Kidney (tissue), 14 donors: ENCODE results near the gene AGBL4. TPM values are rescaled to one million over a fixed set of nuclear protein-coding genes. Genes with fewer than 3 reads are reported as not detected.

ENCODE experiments used
- DNase-seq, 5 donors: peaks; one replicate each; pipeline ENCODE4 v3.0.0-alpha.2; 2013 to 2020
- FAIRE-seq: peaks from 2 replicates; lab custom pipeline; 2012; peaks lifted over from hg19 to GRCh38; lab: Jason Lieb, UNC
- H3K27ac ChIP-seq, 2 donors: one replicate each; pipeline ENCODE4 v1.7.0; 2013; ENCODE audit warnings: low read depth in 2 of 2, low read length in 2 of 2, inconsistent platforms in 1 of 2
- H3K27me3 ChIP-seq: one replicate; pipeline ENCODE4 v1.7.1; 2013; ENCODE audit warnings: low read length, inconsistent platforms; ENCODE audit not compliant: control insufficient read depth, insufficient read depth
- H3K36me3 ChIP-seq, 3 donors: one replicate each; pipeline versions ENCODE4 v1.7.0 to v1.7.1; 2013; ENCODE audit warnings: low read length in 3 of 3, control low read depth in 1 of 3, inconsistent platforms in 1 of 3; ENCODE audit not compliant: insufficient read depth in 3 of 3, control insufficient read depth in 2 of 3
- H3K4me1 ChIP-seq, 3 donors: one replicate each; pipeline versions ENCODE4 v1.7.0 to v1.7.1; 2013; ENCODE audit warnings: low read length in 3 of 3, inconsistent platforms in 1 of 3, low read depth in 1 of 3; ENCODE audit not compliant: control insufficient read depth in 2 of 3, insufficient read depth in 2 of 3
- H3K4me3 ChIP-seq, 3 donors: one replicate each; pipeline versions ENCODE4 v1.7.0 to v1.8.1; 2013; ENCODE audit warnings: low read length in 3 of 3, control low read depth in 1 of 3, inconsistent platforms in 1 of 3
- H3K9ac ChIP-seq, 3 donors: one replicate each; pipeline versions ENCODE4 v1.7.0 to v1.7.1; 2013; ENCODE audit warnings: low read length in 3 of 3, control low read depth in 1 of 3, inconsistent platforms in 1 of 3
- H3K9me3 ChIP-seq, 3 donors: one replicate each; pipeline versions ENCODE4 v1.7.0 to v1.7.1; 2013; ENCODE audit warnings: low read length in 3 of 3, control low read depth in 1 of 3, inconsistent platforms in 1 of 3; ENCODE audit not compliant: control insufficient read depth in 2 of 3, insufficient read depth in 1 of 3
- intact Hi-C: fragments of 100-400 bp; cut with DNase I; formaldehyde crosslinking; loops from one replicate; pipeline ENCODE4 v1.11.1; 2022
- polyA plus RNA-seq: library from polyadenylated mRNA; stranded (reverse); fragments of 350-450 nt; fragmentation: Illumina TruSeq; extraction: RNeasy Lipid Tissue Mini Kit (QIAGEN cat#74804); gene quantifications from one replicate; pipeline ENCODE4 v1.2.3, GENCODE V29; 2014; ENCODE audit warnings: low read depth, low replicate concordance; ENCODE audit not compliant: insufficient read depth
- total RNA-seq: library from RNA; stranded (reverse); fragmentation: NEBNext Ultra II Directional; extraction: Animal tissue kit (Norgen Biotek cat#: 25700); gene quantifications from one replicate; pipeline ENCODE4 v1.2.1, GENCODE V29; 2021
- TF ChIP-seq, protein P1 (sequence below): IDR thresholded peaks from 3 replicates; pipeline ENCODE4 v1.5.1; 2012; ENCODE audit warnings: mild to moderate bottlenecking, moderate library complexity, borderline replicate concordance; ENCODE audit not compliant: insufficient read depth; ENCODE audit errors: extremely low read depth
- donor health status: control.
- donor health status: control.
- donor health status: control.
- donor health status: control.
- donor health status: control.
- donor health status: DM: yes; HTN: yes; CAD: no.
- donor health status: Normal renal cell carcinoma (clear cell type).

The AGBL4 gene
- total and polyA plus RNA-seq, 2 donors from 2014 or later: 1.5 to 2.7 TPM

DNA sequence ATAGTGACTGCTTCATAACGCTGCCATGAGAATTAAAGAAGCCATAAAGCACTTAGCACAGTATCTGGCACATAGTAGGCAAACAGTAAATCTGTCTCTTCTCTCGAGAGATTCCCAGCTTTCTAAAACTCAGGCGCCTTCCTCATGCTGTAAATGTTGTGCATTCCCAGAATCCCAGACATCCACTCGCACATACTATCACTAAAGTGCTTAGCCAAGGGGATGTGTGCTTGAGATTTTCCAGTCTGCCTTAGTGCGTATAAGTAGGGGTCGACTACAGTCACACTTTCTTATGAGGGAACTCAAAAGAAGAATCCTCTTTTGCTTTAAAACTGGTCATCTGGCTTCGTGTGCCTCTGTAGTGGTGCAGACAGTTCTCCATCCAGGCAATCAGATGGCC lies 1453.2 kb downstream of the AGBL4 start:
- DNase-seq (no peak), FAIRE-seq (no peak)
- no peak overlapping the region for H3K9ac ChIP-seq
- intact Hi-C loops: loop anchor here (10.0 kb wide), 1 partner anchor 124 kb away; no protein-coding TSS in a partner anchor
- H3K27ac ChIP-seq: no peak overlapping the region
- TF ChIP-seq, protein P1, sequence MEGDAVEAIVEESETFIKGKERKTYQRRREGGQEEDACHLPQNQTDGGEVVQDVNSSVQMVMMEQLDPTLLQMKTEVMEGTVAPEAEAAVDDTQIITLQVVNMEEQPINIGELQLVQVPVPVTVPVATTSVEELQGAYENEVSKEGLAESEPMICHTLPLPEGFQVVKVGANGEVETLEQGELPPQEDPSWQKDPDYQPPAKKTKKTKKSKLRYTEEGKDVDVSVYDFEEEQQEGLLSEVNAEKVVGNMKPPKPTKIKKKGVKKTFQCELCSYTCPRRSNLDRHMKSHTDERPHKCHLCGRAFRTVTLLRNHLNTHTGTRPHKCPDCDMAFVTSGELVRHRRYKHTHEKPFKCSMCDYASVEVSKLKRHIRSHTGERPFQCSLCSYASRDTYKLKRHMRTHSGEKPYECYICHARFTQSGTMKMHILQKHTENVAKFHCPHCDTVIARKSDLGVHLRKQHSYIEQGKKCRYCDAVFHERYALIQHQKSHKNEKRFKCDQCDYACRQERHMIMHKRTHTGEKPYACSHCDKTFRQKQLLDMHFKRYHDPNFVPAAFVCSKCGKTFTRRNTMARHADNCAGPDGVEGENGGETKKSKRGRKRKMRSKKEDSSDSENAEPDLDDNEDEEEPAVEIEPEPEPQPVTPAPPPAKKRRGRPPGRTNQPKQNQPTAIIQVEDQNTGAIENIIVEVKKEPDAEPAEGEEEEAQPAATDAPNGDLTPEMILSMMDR: no peak
- H3K4me3 ChIP-seq: no peak overlapping the region
- H3K4me1 ChIP-seq: no peaks in the 10 kb centered on the region
- H3K9me3 ChIP-seq: no peaks in the 10 kb centered on the region
- no peaks in the 10 kb centered on the region for H3K27me3 ChIP-seq
- no peaks in the 10 kb centered on the region for H3K36me3 ChIP-seq

DNA sequence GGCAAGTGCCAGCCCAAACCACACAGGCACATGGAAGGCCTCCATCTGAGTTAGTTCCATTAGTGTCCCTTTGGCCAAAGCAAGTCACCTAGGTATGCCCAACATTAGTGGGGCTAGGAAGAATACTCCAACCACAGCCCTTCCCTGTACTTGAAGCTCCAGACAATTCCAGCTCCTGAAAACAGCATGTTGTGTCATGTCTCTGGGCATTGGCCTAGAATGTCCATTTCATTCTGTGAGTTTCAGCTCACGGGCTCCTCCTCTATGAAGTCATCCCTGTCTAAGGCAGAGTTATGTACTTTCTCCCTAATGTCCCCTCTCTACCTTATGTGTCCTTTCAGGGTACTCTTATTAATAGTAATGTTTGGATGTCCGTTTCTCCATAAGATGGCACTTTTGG lies 1455.3 kb downstream of the AGBL4 start:
- no peaks in the 10 kb centered on the region for H3K4me1 ChIP-seq
- no peak overlapping the region for H3K9ac ChIP-seq
- no peak for FAIRE-seq
- intact Hi-C loops: no loop called here
- H3K4me3 ChIP-seq: no peak overlapping the region
- H3K27ac ChIP-seq: no peak overlapping the region
- H3K27me3 ChIP-seq: no peaks in the 10 kb centered on the region
- no peak for DNase-seq
- TF ChIP-seq, protein P1: no peak
- no peaks in the 10 kb centered on the region for H3K9me3 ChIP-seq
- H3K36me3 ChIP-seq: no peaks in the 10 kb centered on the region

DNA sequence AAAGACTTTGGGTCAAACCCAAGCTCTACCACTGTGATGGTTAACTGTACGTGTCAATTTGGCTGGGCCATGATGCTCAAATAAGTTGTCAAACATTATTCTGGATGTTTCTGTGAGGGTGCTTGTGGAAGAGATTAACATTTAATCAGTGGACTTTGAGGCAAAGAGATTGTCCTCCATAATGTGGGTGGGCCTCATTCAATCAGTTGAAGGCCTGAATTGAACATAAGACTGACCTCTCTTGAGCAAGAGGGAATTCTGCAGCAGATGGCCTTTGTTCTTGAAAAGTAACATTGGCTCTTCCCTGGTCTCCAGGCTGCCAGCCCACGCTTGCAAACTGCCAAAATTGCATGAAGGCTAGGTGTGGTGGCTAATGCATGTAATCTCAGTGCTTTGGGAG lies 1457.3 kb downstream of the AGBL4 start:
- H3K36me3 ChIP-seq: no peaks in the 10 kb centered on the region
- intact Hi-C loops: no loop called here
- H3K9ac ChIP-seq: no peak overlapping the region
- no peak overlapping the region for H3K4me3 ChIP-seq
- FAIRE-seq (no peak), DNase-seq (no peak)
- no peak overlapping the region for H3K27ac ChIP-seq
- no peaks in the 10 kb centered on the region for H3K4me1 ChIP-seq
- TF ChIP-seq, protein P1: no peak
- no peaks in the 10 kb centered on the region for H3K27me3 ChIP-seq
- H3K9me3 ChIP-seq: no peaks in the 10 kb centered on the region

DNA sequence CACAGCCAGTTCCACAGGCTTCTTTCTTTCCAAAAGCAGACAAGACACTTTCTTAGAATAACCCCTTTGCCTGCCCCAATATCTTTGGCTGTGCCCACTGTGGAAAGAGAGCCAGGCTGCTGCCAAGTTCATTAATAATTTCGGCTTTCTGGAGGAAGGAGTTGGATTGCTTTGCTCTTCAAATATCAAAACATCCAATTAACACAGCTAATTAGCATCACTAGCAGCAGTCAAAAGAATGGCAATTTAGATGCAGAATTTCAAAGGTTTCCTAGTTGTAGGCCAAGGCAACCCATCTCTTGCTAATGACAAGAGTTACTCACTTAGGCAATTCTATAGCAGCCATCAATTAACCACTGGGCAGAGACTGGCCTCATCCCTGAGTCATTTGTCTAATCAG lies 1460.7 kb downstream of the AGBL4 start:
- intact Hi-C loops: no loop called here
- no peaks in the 10 kb centered on the region for H3K9me3 ChIP-seq
- no peak for DNase-seq
- FAIRE-seq: no peak
- TF ChIP-seq, protein P1: no peak
- H3K27ac ChIP-seq: no peak overlapping the region
- H3K4me1 ChIP-seq: no peaks in the 10 kb centered on the region
- H3K27me3 ChIP-seq: no peaks in the 10 kb centered on the region
- H3K4me3 ChIP-seq: no peak overlapping the region
- H3K36me3 ChIP-seq: no peaks in the 10 kb centered on the region
- no peak overlapping the region for H3K9ac ChIP-seq
